H1 (cell line): ENCODE data around the gene CDHR2.

Source experiments
- CTCF ChIP-seq, 3 experiments: IDR thresholded peaks; 1 replicate in 2 of 3; 2 replicates in 1 of 3; pipeline versions ENCODE4 v1.5.1 to v1.6.1; 2011; ENCODE audit warnings: low read length in 3 of 3, mild to moderate bottlenecking in 3 of 3, inconsistent platforms in 2 of 3, low read depth in 1 of 3, moderate library complexity in 1 of 3; ENCODE audit not compliant: insufficient read depth in 1 of 3; ENCODE audit errors: control extremely low read depth in 1 of 3
- EP300 ChIP-seq, 2 experiments: IDR thresholded peaks; 1 replicate in 1 of 2; 2 replicates in 1 of 2; pipeline ENCODE4 v1.6.1; 2011 to 2012; ENCODE audit warnings: low read depth in 2 of 2, low read length in 2 of 2, mild to moderate bottlenecking in 2 of 2, borderline replicate concordance in 1 of 2, inconsistent platforms in 1 of 2, moderate library complexity in 1 of 2
- EZH2 ChIP-seq: fragments of 200-600 bp; sonication (generic); IDR thresholded peaks from 2 replicates; pipeline ENCODE4 v1.7.1; 2012; ENCODE audit warnings: low read depth, mild to moderate bottlenecking, moderate library complexity, low read length, inconsistent platforms; ENCODE audit not compliant: severe bottlenecking
- JUN ChIP-seq: IDR thresholded peaks from 2 replicates; pipeline ENCODE4 v1.6.1; 2011; ENCODE audit warnings: low read depth, mild to moderate bottlenecking, improper control_type of control experiment, low read length
- POLR2A ChIP-seq, 2 experiments: IDR thresholded peaks; 1 replicate in 1 of 2; 2 replicates in 1 of 2; pipeline ENCODE4 v1.6.1; 2011; ENCODE audit warnings: low read depth in 2 of 2, low read length in 2 of 2, mild to moderate bottlenecking in 2 of 2; ENCODE audit errors: control extremely low read depth in 1 of 2
- SIN3A ChIP-seq, 2 experiments: IDR thresholded peaks in 1 of 2; conservative IDR thresholded peaks in 1 of 2; 2 replicates each; pipeline ENCODE4 v1.6.1; 2011 to 2012; ENCODE audit warnings: low read length in 2 of 2, improper control_type of control experiment in 1 of 2, low read depth in 1 of 2, mild to moderate bottlenecking in 1 of 2
- SP2 ChIP-seq: IDR thresholded peaks from 2 replicates; pipeline ENCODE4 v1.6.1; 2012; ENCODE audit warnings: mild to moderate bottlenecking, low read length, inconsistent platforms
- SUZ12 ChIP-seq: fragments of 200-600 bp; sonication (generic); IDR thresholded peaks from 2 replicates; pipeline ENCODE4 v1.6.1; 2012; ENCODE audit warnings: mild to moderate bottlenecking, inconsistent platforms, low read length, moderate library complexity, mixed read lengths
- ZNF274 ChIP-seq: IDR thresholded peaks from 2 replicates; pipeline ENCODE4 v1.7.0; 2012; ENCODE audit warnings: low read length, borderline replicate concordance; ENCODE audit errors: extremely low read depth

GRCh38 chr5:176579323-176579722 lies 30.2 kb downstream of the CDHR2 start:
- TF ChIP-seq EZH2 (no peak), ZNF274 (no peak), SP2 (no peak), POLR2A (IDR thresholded peaks at IDR 0.05; ENCODE audit: control extremely low read depth in 1 of 2, low read depth in 2 of 2, low read length in 2 of 2) (no peak), JUN (no peak), EP300 (IDR thresholded peaks at IDR 0.05; ENCODE audit: borderline replicate concordance in 1 of 2, low read depth in 2 of 2, low read length in 2 of 2) (no peak), CTCF (IDR thresholded peaks at IDR 0.05; ENCODE audit: control extremely low read depth in 1 of 3, insufficient read depth in 1 of 3, low read depth in 1 of 3, low read length in 3 of 3) (no peak), SUZ12 (no peak), SIN3A (conservative IDR thresholded peaks at IDR 0.05 in 1 of 2, IDR thresholded peaks at IDR 0.05 in 1 of 2; ENCODE audit: low read depth in 1 of 2, low read length in 2 of 2) (no peak)
